AG04449 (cell line): ENCODE data around the gene MDC1.
"Not testable (repeated sequence)": the region's sequence is repeated elsewhere in the genome, so short reads cannot be mapped to it uniquely, and the experiment has no call there.

Source experiments
- CTCF ChIA-PET: fragments of 350-600 bp; formaldehyde crosslinking; extraction: SDS; loops from one replicate; lab custom pipeline; 2021; ENCODE audit warnings: antibody characterized with exemption; lab: Yijun Ruan, JAX
- POLR2A ChIA-PET: fragments of 400-600, 350-600 bp; formaldehyde crosslinking; extraction: SDS; loops from one replicate; lab custom pipeline; 2020; ENCODE audit warnings: antibody characterized with exemption, inconsistent platforms; lab: Yijun Ruan, JAX
- DNase-seq: peaks from one replicate; pipeline ENCODE4 v3.0.0-alpha.2; 2010; ENCODE audit warnings: low read depth, low spot score
- H3K4me3 ChIP-seq: 2 replicates; pipeline ENCODE4 v1.5.1; 2011; ENCODE audit warnings: low read depth, mild to moderate bottlenecking, control low read depth, low read length
- CTCF ChIP-seq: IDR thresholded peaks from one replicate; pipeline ENCODE4 v1.5.1; 2011; ENCODE audit warnings: mild to moderate bottlenecking, moderate library complexity, low read length, control low read depth, inconsistent platforms; ENCODE audit not compliant: insufficient read depth; ENCODE audit errors: missing control alignments

The MDC1 gene

GRCh38 chr6:30670760-30671527 lies 46.1 kb downstream of the MDC1 start:
- ChIA-PET CTCF (interaction anchor here (1.0 to 17.5 kb wide), 8 partner anchors 10 to 189 kb away, joined by 3 to 504 read pairs (median 14); partner anchors contain the start of genes MDC1 and TUBB), POLR2A (interaction anchor here (1.1 to 1.8 kb wide), 2 partner anchors 10 to 23 kb away, joined by 3 to 6 read pairs; no protein-coding TSS in a partner anchor)
- TF ChIP-seq CTCF: no peak

DNA sequence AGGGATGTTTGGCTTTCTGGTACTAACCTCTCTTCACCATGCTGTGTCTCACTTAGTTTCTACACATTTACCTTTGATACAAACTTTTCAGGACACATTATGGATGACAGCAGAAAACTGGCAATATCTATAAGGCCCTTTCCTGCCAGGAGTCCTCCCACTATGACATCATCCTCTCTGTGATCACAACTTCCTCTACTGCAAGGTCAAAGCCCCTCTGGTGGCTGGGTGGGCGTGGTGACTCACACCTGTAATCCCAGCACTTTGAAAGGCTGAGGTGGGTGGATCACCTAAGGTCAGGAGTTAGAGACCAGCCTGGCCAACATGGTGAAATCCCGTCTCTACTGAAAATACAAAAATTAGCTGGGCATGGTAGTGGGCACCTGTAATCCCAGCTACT lies 50.8 kb downstream of the MDC1 start:
- POLR2A ChIA-PET, DNase-seq, H3K4me3 ChIP-seq: not testable (repeated sequence)
- CTCF ChIA-PET: interaction anchor here (3.8 kb wide), 1 partner anchor 12 kb away, joined by 19 read pairs; no protein-coding TSS in a partner anchor

More at GRCh38 chr6:30670760-30671527, 46.1 kb downstream of the MDC1 start:
- no peak for DNase-seq
- H3K4me3 ChIP-seq: no peak overlapping the region

DNA sequence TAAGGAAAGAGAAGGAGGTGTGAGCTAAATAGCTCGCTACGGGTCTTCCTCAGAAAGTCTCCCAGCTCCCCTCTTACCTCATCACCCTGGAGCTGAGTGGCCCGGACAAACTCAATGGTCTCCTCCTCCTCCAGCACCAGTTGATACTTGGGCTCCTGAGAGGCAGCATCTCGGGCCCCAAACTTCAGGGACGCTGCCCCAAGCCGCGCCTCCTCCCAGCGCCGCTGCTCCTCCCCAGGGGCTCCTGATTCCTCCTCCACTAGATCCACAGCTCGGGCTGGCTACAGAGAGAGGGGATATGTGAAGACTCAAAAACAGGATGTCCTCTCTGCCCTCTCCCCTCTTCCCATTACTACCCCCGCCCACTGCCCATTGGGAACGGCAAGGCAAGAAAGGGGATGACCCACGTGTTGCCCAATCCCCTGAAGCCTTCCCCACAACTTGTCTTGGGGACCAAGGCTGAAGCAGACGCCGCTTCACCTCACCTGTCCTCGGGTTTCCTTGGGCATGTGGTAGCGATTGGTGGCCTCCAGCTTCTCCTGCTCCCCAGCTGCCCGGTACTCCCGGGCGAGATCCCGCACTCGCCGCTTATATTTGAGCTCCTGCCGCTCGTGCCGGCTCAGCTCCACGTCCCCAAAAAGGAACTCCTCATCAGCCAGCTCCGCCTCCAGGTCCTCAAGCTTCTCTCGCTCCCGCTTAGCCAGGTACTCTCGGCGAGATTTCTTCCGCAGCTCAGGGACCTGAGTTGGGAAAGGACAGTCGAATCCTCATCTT lies 51.9 kb downstream of the MDC1 start:
- H3K4me3 ChIP-seq: no peak overlapping the region
- DNase-seq: no peak
- TF ChIP-seq CTCF: no peak
- ChIA-PET POLR2A (no interaction called here), CTCF (interaction anchor here (0.7 to 3.8 kb wide), 8 partner anchors 13 to 122 kb away, joined by 3 to 19 read pairs (median 3); no protein-coding TSS in a partner anchor)

GRCh38 chr6:30657922-30658321 lies 59.2 kb downstream of the MDC1 start:
- CTCF ChIA-PET: interaction anchor here (1.4 to 5.0 kb wide), 2 partner anchors 14 to 220 kb away, joined by 4 to 23 read pairs; partner anchors contain the start of gene DHX16
- DNase-seq, POLR2A ChIA-PET, H3K4me3 ChIP-seq: not testable (repeated sequence)

- no peak for DNase-seq
- POLR2A ChIA-PET: no interaction called here
These were observed 59.6 kb downstream of the MDC1 start for GRCh38 chr6:30657454-30657853.

DNA sequence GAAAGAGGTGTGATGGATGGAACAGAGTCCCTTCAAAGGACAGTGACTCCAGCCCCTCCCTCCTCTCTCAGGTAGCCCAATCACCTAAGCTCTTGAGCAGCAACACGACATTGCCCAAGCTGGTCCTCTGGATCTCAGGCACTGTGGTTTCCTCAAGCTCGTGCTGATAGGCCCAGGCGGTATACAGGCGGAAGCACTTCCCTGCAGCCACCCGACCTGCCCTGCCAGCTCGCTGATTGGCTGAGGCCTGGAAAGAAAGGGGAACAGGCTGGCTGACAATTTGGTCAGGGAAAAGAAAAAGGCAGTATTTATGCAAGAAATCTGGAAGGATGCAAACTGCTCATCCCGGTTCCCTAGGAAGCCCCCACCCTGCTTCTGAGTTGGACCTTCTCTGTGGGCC lies 60.6 kb downstream of the MDC1 start:
- H3K4me3 ChIP-seq: no peak overlapping the region
- no peak for DNase-seq
- TF ChIP-seq CTCF: no peak
- POLR2A ChIA-PET: no interaction called here
- CTCF ChIA-PET: interaction anchor here (0.8 to 5.0 kb wide), 4 partner anchors 9 to 17 kb away, joined by 3 to 23 read pairs (median 3); partner anchors contain the start of genes C6orf136 and DHX16

More at GRCh38 chr6:30657454-30657853, 59.6 kb downstream of the MDC1 start:
- TF ChIP-seq CTCF: no peak
- CTCF ChIA-PET: interaction anchor here (1.4 to 5.0 kb wide), 2 partner anchors 14 to 220 kb away, joined by 4 to 23 read pairs; partner anchors contain the start of gene DHX16
- no peak overlapping the region for H3K4me3 ChIP-seq
